ENCODE results near the gene SGIP1.
"Not testable (repeated sequence)": the region's sequence is repeated elsewhere in the genome, so short reads cannot be mapped to it uniquely, and the experiment has no call there.

The SGIP1 gene

DNA sequence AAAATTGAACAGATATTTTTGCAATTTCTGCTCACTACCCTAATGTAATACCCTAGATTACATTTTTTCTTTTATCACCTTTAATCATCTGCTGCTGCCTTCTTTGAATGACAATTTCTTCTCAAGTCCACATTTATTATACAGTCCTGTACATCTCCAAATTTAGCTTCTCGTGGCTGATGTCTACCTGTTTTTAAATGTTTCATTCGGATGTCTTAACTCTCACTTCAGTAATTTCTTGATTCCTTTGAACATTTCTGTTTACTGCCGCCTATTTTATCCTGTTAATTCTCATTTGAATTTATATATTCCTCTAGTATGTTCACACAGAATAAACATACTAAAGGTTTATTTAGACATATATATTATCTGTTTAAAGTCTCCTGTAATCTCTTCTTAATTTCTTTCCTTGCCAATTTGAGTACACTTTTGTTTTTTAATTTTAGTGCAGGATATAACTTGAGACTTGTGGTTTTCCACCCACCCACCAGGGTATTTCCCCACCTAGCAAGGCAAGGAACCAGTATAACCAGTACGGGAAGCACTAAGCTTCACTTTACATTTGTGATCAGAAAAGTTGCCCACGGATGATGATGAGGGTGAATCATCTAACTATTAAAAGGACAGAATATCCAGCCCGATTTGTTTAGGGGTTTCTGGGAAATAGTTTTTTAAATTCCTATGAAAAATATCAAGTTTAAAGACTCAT is 254.4 kb downstream of the SGIP1 start:
- TF ChIP-seq, protein P1, sequence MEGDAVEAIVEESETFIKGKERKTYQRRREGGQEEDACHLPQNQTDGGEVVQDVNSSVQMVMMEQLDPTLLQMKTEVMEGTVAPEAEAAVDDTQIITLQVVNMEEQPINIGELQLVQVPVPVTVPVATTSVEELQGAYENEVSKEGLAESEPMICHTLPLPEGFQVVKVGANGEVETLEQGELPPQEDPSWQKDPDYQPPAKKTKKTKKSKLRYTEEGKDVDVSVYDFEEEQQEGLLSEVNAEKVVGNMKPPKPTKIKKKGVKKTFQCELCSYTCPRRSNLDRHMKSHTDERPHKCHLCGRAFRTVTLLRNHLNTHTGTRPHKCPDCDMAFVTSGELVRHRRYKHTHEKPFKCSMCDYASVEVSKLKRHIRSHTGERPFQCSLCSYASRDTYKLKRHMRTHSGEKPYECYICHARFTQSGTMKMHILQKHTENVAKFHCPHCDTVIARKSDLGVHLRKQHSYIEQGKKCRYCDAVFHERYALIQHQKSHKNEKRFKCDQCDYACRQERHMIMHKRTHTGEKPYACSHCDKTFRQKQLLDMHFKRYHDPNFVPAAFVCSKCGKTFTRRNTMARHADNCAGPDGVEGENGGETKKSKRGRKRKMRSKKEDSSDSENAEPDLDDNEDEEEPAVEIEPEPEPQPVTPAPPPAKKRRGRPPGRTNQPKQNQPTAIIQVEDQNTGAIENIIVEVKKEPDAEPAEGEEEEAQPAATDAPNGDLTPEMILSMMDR (IDR thresholded peaks at IDR 0.05; ENCODE audit: borderline replicate concordance, control extremely low read depth, extremely low read depth, insufficient read depth, missing control alignments) = no peak
- in situ Hi-C loops (cut with MboI; ENCODE audit: low sequenced_read_pairs, unreplicated experiment) = no loop called here

DNA sequence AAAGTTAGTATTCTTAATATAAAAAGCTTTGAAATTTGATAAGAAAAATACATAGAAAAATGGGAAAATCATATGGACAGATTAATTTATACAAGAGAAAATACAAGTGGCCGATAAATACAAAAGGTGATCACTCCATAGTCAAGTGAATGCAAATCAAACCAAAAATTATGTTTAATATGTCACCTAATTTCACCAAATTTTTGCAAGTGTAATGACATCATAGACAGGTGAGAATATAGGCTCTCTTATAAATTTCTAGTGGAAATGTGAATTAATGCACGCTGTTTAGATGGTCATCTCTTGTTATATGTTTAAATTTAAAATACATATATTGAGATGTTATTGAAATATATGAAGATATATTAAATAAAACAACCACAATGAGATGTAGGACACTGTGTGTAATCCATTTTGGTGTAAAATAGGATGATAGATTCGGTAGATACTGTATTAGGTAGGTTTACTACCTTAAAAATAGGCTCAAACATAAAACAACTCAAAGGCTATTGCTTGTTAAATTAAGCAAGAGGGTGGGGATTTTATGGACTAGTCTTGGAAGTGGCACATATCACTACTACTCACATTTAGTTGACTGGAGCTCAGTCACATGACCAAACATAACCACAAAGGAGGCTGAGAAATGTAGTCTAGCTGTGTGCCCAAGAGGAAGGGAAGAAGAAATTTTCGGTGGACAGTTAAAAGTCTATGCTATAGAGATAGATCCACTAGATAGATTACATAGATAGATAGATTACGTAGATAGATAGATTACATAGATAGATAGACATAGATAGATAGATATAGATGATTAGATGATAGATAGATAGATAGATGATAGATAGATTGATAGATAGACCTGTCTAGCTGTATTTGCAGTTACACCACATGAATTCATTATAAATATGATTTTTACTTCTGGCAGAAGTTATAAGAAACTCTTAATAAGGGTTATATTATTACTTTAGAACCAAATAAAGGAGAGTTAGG is 258.0 kb downstream of the SGIP1 start:
- TF ChIP-seq, protein P1 (IDR thresholded peaks at IDR 0.05; ENCODE audit: borderline replicate concordance, control extremely low read depth, extremely low read depth, insufficient read depth, missing control alignments) = no peak
- DNase-seq (ENCODE audit: low spot score) = no peak
- in situ Hi-C loops (cut with MboI; ENCODE audit: low sequenced_read_pairs, unreplicated experiment) = no loop called here

More for the DNA sequence above, 254.4 kb downstream of the SGIP1 start:
- peak; percentile 27 for DNase-seq (ENCODE audit: low spot score)

DNA sequence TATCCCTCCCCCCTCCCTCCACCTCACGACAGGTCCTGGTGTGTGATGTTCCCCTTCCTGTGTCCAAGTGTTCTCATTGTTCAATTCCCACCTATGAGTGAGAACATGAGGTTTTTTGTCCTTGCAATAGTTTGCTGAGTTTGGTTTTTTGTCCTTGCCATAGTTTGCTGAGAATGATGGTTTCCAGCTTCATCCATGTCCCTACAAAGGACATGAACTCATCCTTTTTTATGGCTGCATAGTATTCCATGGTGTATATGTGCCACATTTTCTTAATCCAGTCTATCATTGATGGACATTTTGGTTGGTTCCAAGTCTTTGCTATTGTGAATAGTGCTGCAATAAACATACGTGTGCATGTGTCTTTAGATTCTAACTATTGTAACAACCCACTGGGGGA is 261.9 kb downstream of the SGIP1 start:
- in situ Hi-C loops (cut with MboI; ENCODE audit: low sequenced_read_pairs, unreplicated experiment); DNase-seq (ENCODE audit: low spot score): not testable (repeated sequence)

All from GM13976 (cell line).